MCF 10A (cell line): ENCODE data around the gene PPP3R1. TPM values are rescaled to one million over a fixed set of nuclear protein-coding genes. Genes with fewer than 3 reads are reported as not detected.

ENCODE experiments used
- BruUV-seq: library from RNA; stranded (reverse); fragments of 400-500 nt; replicated peaks from 2 replicates; lab custom pipeline; 2021; lab: Mats Ljungman, UMichigan
- CTCF ChIA-PET: fragments of 300-600 bp; sonication (Branson Sonifier 250); formaldehyde crosslinking; extraction: SDS; loops from one replicate; lab custom pipeline; 2021; ENCODE audit warnings: antibody characterized with exemption, inconsistent platforms; lab: Yijun Ruan, JAX
- POLR2A ChIA-PET: fragments of 300-600, 350-650 bp; sonication (Branson Sonifier 250); formaldehyde crosslinking; extraction: SDS; loops from one replicate; lab custom pipeline; 2020; ENCODE audit warnings: antibody characterized with exemption, inconsistent platforms; lab: Yijun Ruan, JAX
- DNase-seq: peaks from one replicate; pipeline ENCODE4 v3.0.0-alpha.2; 2018; ENCODE audit not compliant: unreplicated experiment
- H3K27ac Mint-ChIP-seq: one replicate; pipeline ENCODE4 v1.8.0; 2022; ENCODE audit warnings: mild to moderate bottlenecking, low read depth, mixed read lengths; ENCODE audit not compliant: unreplicated experiment
- H3K27me3 Mint-ChIP-seq: one replicate; pipeline ENCODE4 v1.8.0; 2022; ENCODE audit warnings: mixed read lengths; ENCODE audit not compliant: insufficient read depth, unreplicated experiment
- H3K36me3 Mint-ChIP-seq: one replicate; pipeline ENCODE4 v1.8.0; 2022; ENCODE audit warnings: mild to moderate bottlenecking, moderate library complexity, mixed read lengths; ENCODE audit not compliant: insufficient read depth, unreplicated experiment
- H3K4me1 Mint-ChIP-seq: one replicate; pipeline ENCODE4 v1.8.0; 2022; ENCODE audit warnings: mixed read lengths; ENCODE audit not compliant: insufficient read depth, unreplicated experiment
- H3K4me3 Mint-ChIP-seq: one replicate; pipeline ENCODE4 v1.8.0; 2022; ENCODE audit warnings: mild to moderate bottlenecking, moderate library complexity, mixed read lengths; ENCODE audit not compliant: unreplicated experiment
- H3K9me3 Mint-ChIP-seq: one replicate; pipeline ENCODE4 v1.8.0; 2022; ENCODE audit warnings: mixed read lengths; ENCODE audit not compliant: unreplicated experiment
- CTCF ChIP-seq: fragments of 200-600 bp; IDR thresholded peaks from one replicate; pipeline ENCODE4 v1.8.0; 2022; ENCODE audit warnings: antibody characterized with exemption, mild to moderate bottlenecking; ENCODE audit not compliant: unreplicated experiment
- intact Hi-C: fragments of 100-400 bp; cut with micrococcal nuclease; formaldehyde crosslinking; loops from 2 replicates; pipeline ENCODE4 v1.14.1; 2022
- total RNA-seq: library from RNA; stranded (reverse); gene quantifications from 2 replicates; pipeline ENCODE4 v1.2.3, GENCODE V29; 2022

The PPP3R1 gene
- total RNA-seq, 1 experiment from 2014 or later: 54.6 TPM

- intact Hi-C loops: no loop called here
- POLR2A ChIA-PET: interaction anchor here (0.7 to 1.8 kb wide), 6 partner anchors 11 to 111 kb away, joined by 3 to 8 read pairs (median 6); partner anchors contain the start of gene PNO1
- Mint-ChIP-seq H3K27me3 (no peaks in the 10 kb centered on the region), H3K4me1 (peaks cover 6% of the 10 kb centered on the region), H3K36me3 (peaks cover 18% of the 10 kb centered on the region), H3K27ac (no peak overlapping the region), H3K4me3 (no peak overlapping the region), H3K9me3 (no peaks in the 10 kb centered on the region)
- BruUV-seq: no TSS peak
- CTCF ChIA-PET: interaction anchor here (1.0 kb wide), 1 partner anchor 14 kb away, joined by 3 read pairs; no protein-coding TSS in a partner anchor
- TF ChIP-seq CTCF: no peak
- no peak for DNase-seq
Observed at GRCh38 chr2:68172521-68172920, 79.8 kb downstream of the PPP3R1 start.

- POLR2A ChIA-PET: interaction anchor here (0.7 to 5.7 kb wide), 5 partner anchors 12 to 20 kb away, joined by 3 to 32 read pairs (median 7); partner anchors contain the start of gene PNO1
- no peak for TF ChIP-seq CTCF
- Mint-ChIP-seq H3K9me3 (no peaks in the 10 kb centered on the region), H3K4me1 (peaks cover 9% of the 10 kb centered on the region), H3K4me3 (no peak overlapping the region), H3K36me3 (peaks cover 26% of the 10 kb centered on the region), H3K27me3 (no peaks in the 10 kb centered on the region), H3K27ac (no peak overlapping the region)
- DNase-seq: no peak
- no TSS peak for BruUV-seq
- CTCF ChIA-PET: interaction anchor here (1.0 kb wide), 1 partner anchor 14 kb away, joined by 3 read pairs; no protein-coding TSS in a partner anchor
- intact Hi-C loops: no loop called here
Observed at GRCh38 chr2:68171684-68172083, 80.6 kb downstream of the PPP3R1 start.

GRCh38 chr2:68171146-68171545, 81.2 kb downstream of the PPP3R1 start:
- H3K27ac Mint-ChIP-seq: no peak overlapping the region
- no peak overlapping the region for H3K4me3 Mint-ChIP-seq
- peaks cover 13% of the 10 kb centered on the region for H3K4me1 Mint-ChIP-seq
- no peaks in the 10 kb centered on the region for H3K9me3 Mint-ChIP-seq
- ChIA-PET CTCF (no interaction called here), POLR2A (interaction anchor here (0.6 to 5.7 kb wide), 3 partner anchors 14 to 758 kb away, joined by 3 to 32 read pairs (median 4); partner anchors contain the start of gene PNO1)
- no peak for TF ChIP-seq CTCF
- BruUV-seq: no TSS peak
- intact Hi-C loops: no loop called here
- H3K36me3 Mint-ChIP-seq: peaks cover 26% of the 10 kb centered on the region
- DNase-seq: no peak
- H3K27me3 Mint-ChIP-seq: no peaks in the 10 kb centered on the region

GRCh38 chr2:68169308-68169707, 83.0 kb downstream of the PPP3R1 start:
- no peaks in the 10 kb centered on the region for H3K9me3 Mint-ChIP-seq

More at GRCh38 chr2:68169308-68169707, 83.0 kb downstream of the PPP3R1 start:
- BruUV-seq: no TSS peak
- no peak for TF ChIP-seq CTCF
- POLR2A ChIA-PET: interaction anchor here (0.9 to 5.7 kb wide), 5 partner anchors 11 to 116 kb away, joined by 3 to 32 read pairs (median 4); partner anchors contain the start of genes PNO1 and PPP3R1
- no peak overlapping the region for H3K4me3 Mint-ChIP-seq
- no peak for DNase-seq
- no peak overlapping the region for H3K27ac Mint-ChIP-seq
- CTCF ChIA-PET: interaction anchor here (0.7 to 2.9 kb wide), 9 partner anchors 12 to 934 kb away, joined by 3 to 13 read pairs (median 5); partner anchors contain the start of gene PNO1
- intact Hi-C loops: no loop called here
- H3K4me1 Mint-ChIP-seq: peaks cover 13% of the 10 kb centered on the region
- H3K27me3 Mint-ChIP-seq: no peaks in the 10 kb centered on the region
- peaks cover 45% of the 10 kb centered on the region for H3K36me3 Mint-ChIP-seq
